SKM-1 (cell line): Measurements from ENCODE around the gene FAM24A.
"Not testable (repeated sequence)": the region's sequence is repeated elsewhere in the genome, so short reads cannot be mapped to it uniquely, and the experiment has no call there.

Source experiments
- DNase-seq: peaks from one replicate; lab custom pipeline; 2025; ENCODE audit not compliant: unreplicated experiment; lab: John Stamatoyannopoulos, UW

The FAM24A gene

GRCh38 chr10:122910310-122910709, at the start of gene FAM24A:
TSS of gene FAM24A (plus strand) at chr10:122910610. CDS start at chr10:122911635, 1,025 bp downstream.
- no peak for DNase-seq

GRCh38 chr10:122861711-122862161, 48.7 kb upstream of the FAM24A start:
- no peak for DNase-seq

- no peak for DNase-seq
Measured at GRCh38 chr10:122863216-122864193, 46.9 kb upstream of the FAM24A start.

GRCh38 chr10:122864194-122864592, 46.2 kb upstream of the FAM24A start:
- no peak for DNase-seq

- no peak for DNase-seq
Measured at GRCh38 chr10:122864901-122865300, 45.5 kb upstream of the FAM24A start.

GRCh38 chr10:122866757-122867482, 43.5 kb upstream of the FAM24A start:
- DNase-seq, result not testable (repeated sequence)

- not testable (repeated sequence) for DNase-seq
Measured at GRCh38 chr10:122868768-122869167, 41.6 kb upstream of the FAM24A start.

GRCh38 chr10:122871947-122872346, 38.5 kb upstream of the FAM24A start:
- not testable (repeated sequence) for DNase-seq

- DNase-seq, result no peak
Measured at GRCh38 chr10:122875843-122876466, 34.5 kb upstream of the FAM24A start.

GRCh38 chr10:122876467-122876855, 33.9 kb upstream of the FAM24A start:
- no peak for DNase-seq

- DNase-seq, result no peak
Measured at GRCh38 chr10:122877264-122877663, 33.1 kb upstream of the FAM24A start.

GRCh38 chr10:122878799-122879338, 31.5 kb upstream of the FAM24A start:
- DNase-seq, result no peak

- peak; percentile 91 for DNase-seq
Measured at GRCh38 chr10:122879339-122880273, 30.8 kb upstream of the FAM24A start, which contains the start of gene FAM24B. TSS of gene FAM24B (minus strand) at chr10:122879581. CDS start at chr10:122850515, 29,066 bp downstream.

- DNase-seq, result no peak
Measured at GRCh38 chr10:122882766-122883165, 27.6 kb upstream of the FAM24A start.

- no peak for DNase-seq
Measured at GRCh38 chr10:122884166-122884565, 26.2 kb upstream of the FAM24A start.

- DNase-seq, result no peak
Measured at GRCh38 chr10:122894261-122894944, 16.0 kb upstream of the FAM24A start.

- not testable (repeated sequence) for DNase-seq
Measured at GRCh38 chr10:122903861-122904260, 6.5 kb upstream of the FAM24A start.

- no peak for DNase-seq
Measured at GRCh38 chr10:122911889-122912484, 1.6 kb downstream of the FAM24A start.

- DNase-seq, result no peak
Measured at GRCh38 chr10:122915700-122916099, 5.3 kb downstream of the FAM24A start.
